HG03196 (cell line): ENCODE measurements around the gene RREB1.

Experiments
- ATAC-seq: cut with Tn5 transposase; IDR thresholded peaks from one replicate; pipeline ENCODE4 v1.9.1; 2021; ENCODE audit not compliant: unreplicated experiment

Gene RREB1

DNA sequence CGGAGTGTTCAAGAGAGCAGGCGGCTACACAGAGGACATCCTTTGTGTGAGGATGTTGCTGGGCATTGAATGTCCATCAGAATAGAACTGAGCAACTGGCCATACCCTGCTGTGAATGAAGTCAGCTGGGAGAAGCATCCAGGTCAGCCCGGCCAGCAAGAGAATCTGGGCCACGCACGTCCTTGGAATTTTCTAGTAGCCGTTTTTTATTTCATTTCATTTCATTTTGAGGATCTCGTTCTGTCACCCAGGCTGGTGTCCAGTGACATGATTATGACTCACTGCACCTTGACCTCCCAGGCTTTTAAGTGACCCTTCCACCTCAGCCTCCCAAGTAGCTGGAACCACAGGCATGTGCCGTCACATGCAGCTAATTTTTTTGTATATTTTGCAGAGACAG is 107.4 kb downstream of the RREB1 start:
- ATAC-seq: no peak

DNA sequence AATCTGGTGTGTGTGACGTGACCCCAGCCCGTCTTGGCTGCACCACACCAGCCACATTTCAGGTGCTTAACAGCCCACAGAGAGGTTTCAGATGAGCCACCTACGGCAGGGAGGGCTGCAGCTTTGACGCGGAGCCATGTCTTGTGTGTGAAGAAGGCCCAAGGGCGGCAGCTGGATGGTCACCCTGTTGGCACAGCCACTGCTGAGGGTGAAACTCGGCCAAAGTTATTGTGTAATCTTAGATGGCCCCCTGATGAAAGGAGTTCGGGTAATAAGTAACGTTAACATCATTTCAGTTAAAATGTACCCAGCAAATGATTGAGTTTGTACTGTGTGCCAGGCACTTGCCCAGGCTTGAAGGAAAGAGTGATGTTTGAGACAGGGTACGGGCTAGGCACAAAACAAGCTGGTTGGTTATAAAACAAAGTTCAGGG is 108.1 kb downstream of the RREB1 start:
- ATAC-seq: no peak

DNA sequence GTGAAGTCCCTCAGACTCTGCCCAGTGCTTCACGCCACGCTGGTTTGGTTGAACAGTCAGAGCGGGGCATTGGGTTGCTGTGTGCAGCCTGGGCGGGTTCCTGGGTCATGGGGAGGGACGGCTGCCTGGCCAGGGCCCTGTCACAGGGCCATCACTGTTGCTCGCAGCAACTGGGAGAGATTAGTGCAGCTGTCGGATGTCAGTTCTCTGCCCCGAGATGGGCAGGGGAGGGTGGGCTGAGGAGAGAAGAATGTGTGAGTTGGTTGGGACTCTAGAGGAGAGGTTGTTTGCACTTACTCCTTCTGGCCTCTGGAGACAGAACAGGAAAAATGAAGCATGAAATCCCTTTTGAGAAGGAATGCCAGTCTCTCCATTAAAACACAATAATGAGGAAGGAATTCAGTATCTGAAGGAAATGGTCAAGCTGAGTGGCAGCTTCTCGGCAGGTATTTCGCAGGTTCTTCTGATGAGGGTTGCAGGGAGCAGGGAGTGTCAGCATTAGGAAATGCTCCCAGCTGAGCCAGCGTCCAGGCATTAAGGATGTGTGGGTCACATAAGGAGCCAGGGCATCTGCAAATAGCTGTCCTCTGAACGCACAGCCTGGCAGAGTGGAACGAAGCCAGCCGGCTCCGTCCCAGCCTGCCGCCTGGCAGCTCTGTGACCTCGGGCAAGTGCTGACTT is 109.3 kb downstream of the RREB1 start:
- ATAC-seq: no peak

DNA sequence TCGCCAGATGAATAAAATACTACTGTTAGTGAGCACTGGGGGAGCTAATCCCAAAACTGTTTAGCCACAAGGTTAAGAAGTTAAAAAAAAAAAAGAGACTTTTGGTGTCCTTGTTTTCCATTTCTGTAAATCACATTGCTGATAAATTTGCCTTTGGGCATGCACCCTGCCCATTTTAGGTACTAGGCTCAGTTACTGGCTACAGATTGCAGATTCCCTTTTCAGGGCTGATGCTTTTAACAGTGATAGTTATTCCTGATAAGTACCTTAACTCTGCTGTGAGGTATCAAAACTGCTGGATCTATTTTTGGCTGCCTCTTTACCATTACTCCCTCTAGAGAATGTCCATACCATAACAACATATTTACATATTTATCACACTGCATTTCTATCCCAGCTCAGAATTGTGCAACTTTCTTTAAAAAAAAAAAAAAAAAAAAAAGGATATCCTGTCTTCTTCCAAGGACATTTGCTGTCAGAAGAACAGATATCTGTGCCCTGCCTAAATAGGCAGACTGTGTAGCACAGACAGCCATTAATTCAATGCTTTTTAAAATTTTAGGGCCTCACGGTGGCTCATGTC is 110.7 kb downstream of the RREB1 start:
- ATAC-seq: no peak

DNA sequence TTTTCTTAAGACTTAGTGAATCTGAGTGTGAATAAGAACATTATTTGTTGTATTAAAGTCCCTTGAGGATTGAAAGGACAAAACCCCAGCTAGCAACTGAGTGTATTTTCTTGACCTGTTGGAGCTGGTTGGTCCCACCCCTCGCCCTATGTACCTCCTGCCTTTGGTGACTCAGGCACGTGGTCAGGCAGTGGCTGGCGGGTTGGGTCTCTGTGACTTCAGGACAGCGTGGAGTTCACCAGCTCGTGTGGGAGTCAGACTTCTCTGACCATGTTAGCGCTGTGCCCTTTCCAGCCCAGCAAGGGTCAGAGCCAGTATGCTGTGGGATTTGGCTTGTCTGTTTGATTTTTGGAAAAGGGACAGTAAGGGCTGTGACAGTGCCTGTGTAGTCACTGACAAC is 111.5 kb downstream of the RREB1 start:
- ATAC-seq: no peak

DNA sequence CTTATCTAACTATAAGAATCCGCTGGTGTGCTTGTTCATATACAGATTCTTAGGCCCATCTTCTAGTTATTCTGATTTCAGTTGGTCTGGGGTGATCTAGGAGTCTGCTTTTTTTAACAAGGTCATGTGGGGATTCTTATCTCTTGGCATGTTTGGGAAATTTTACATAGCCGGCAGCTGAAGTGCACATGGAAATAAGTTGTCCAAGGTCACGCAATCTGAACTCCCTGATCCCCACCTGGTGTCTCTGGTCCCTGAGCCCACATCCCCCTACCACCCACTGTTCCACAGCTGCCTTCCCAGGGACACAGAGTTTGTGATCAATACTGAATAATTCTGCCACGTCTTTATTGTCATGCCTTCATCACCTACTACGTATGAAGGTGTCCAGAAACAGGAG is 114.4 kb downstream of the RREB1 start:
- ATAC-seq: no peak

DNA sequence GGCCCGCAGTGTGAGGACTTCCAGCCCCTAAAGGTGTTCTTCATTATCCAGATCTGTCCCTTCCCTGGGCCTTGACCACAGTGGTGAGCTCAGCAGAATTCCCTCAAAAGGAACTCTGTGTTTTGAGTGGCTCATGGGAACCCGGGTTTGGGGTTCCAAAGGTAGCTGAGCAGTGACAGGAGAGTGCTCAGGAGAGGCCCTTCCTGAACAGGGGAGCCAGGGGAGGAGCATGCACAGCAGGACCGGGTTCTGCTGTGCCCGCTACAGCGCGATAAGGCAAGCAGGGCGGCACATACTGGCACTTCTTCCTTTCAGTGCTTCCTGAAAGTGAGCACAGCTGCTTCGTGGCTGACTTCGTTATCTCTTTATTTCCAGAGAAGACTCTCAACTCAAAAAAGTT is 117.0 kb downstream of the RREB1 start:
- no peak for ATAC-seq

DNA sequence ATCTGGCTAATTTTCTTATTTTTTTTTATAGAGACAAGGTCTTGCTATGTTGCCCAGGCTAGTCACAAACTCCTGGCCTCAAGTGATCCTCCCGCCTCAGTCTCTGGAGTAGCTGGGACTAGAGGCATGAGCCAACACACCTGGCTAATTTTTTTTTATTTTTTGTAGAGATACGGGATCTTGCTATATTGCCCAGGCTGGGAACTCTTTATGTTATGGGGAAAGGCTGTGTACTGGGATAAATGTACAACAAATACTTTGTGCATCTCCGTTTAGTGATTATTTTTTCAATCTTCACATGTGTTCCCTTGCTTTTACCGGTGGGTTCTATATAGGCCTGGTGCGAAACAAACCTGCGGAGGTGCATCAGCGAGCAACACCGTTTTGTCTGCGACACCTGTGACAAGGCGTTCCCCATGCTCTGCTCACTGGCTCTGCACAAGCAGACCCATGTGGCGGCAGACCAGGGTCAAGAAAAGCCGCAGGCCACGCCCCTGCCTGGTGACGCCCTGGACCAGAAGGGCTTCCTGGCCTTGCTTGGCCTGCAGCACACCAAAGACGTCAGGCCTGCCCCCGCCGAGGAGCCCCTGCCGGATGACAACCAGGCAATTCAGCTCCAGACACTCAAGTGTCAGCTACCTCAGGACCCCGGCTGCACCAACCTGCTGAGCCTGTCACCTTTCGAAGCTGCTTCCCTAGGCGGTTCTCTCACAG is 121.1 kb downstream of the RREB1 start:
- ATAC-seq: no peak

DNA sequence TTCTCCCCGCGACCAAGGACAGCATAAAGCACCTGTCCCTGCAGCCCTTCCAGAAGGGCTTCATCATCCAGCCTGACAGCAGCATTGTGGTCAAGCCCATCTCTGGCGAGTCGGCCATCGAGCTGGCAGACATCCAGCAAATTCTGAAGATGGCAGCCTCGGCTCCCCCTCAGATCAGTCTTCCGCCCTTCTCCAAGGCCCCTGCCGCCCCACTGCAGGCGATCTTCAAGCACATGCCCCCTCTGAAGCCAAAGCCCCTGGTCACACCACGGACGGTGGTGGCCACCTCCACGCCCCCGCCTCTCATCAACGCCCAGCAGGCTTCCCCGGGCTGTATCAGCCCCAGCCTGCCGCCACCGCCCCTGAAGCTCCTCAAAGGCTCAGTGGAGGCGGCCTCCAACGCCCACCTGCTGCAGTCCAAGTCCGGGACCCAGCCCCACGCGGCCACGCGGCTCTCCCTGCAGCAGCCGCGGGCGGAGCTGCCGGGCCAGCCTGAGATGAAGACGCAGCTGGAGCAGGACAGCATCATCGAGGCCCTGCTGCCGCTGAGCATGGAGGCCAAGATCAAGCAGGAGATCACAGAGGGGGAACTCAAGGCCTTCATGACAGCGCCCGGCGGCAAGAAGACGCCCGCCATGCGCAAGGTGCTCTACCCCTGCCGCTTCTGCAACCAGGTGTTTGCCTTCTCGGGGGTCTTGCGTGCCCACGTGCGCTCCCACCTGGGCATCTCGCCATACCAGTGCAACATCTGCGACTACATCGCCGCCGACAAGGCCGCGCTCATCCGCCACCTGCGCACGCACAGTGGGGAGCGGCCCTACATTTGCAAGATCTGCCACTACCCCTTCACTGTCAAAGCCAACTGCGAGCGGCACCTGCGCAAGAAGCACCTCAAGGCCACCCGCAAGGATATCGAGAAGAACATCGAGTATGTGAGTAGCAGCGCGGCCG is 121.9 kb downstream of the RREB1 start:
- no peak for ATAC-seq

DNA sequence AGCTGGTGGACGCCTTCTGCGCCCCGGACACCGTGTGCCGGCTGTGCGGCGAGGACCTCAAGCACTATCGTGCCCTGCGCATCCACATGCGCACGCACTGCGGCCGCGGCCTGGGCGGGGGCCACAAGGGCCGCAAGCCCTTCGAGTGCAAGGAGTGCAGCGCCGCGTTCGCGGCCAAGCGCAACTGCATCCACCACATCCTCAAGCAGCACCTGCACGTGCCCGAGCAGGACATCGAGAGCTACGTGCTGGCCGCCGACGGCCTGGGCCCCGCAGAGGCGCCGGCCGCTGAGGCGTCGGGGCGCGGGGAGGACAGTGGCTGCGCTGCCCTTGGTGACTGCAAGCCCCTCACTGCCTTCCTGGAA is 122.5 kb downstream of the RREB1 start:
- ATAC-seq: no peak

DNA sequence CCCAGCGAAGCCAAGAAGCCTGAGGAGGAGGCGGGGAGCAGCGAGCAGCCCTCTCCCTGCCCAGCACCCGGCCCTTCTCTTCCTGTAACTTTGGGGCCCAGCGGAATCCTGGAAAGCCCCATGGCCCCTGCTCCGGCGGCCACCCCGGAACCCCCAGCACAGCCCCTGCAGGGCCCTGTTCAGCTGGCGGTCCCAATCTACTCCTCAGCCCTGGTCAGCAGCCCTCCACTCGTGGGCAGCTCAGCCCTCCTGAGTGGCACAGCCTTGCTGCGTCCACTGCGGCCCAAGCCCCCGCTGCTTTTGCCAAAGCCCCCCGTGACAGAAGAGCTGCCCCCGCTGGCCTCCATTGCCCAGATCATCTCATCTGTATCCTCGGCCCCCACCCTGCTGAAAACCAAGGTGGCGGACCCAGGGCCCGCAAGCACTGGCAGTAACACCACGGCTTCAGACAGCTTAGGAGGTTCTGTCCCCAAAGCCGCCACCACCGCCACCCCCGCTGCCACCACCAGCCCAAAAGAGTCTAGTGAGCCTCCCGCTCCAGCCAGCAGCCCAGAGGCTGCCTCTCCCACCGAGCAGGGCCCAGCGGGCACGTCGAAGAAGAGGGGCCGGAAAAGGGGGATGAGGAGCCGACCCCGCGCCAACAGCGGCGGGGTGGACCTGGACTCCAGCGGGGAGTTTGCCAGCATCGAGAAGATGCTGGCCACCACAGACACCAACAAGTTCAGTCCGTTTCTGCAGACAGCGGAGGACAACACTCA is 123.4 kb downstream of the RREB1 start:
- ATAC-seq: no peak

DNA sequence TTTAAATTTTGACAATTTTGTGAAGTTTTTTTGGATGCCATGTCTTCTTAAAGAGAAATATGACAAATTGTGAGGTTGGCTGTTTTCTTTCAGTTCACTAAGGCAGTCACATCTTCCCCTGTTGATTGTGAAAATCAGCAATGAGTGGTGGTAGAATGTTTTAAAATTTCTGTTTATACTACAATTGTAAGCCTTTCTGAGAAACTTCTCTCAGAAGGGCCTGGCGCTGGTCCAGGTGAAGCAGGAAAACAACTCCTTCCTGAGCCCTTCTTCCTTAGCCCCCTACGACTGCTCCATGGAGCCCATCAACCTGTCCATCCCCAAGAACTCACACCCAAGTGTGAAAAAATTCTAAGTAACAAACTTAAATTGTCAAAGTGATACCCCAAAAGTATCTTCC is 124.6 kb downstream of the RREB1 start:
- no peak for ATAC-seq

DNA sequence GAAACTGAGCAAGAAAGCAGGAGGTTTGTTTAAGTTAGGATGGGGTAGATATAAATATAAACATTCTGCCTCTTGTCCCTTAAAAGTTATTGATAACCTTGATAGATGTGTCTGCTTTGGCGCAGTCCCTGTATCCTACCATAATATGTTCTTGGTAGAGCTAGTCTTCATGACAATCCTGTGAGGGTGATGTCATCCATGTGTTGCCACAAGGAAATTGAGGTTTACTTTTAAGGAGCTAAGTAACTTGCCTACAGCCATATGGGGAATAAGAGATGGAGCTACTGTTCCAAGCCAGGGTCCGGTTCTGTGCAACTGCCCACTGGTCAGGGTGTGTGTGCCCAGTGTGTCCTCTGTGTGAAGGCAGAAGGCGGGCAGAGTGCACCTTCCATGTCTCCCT is 126.8 kb downstream of the RREB1 start:
- no peak for ATAC-seq

DNA sequence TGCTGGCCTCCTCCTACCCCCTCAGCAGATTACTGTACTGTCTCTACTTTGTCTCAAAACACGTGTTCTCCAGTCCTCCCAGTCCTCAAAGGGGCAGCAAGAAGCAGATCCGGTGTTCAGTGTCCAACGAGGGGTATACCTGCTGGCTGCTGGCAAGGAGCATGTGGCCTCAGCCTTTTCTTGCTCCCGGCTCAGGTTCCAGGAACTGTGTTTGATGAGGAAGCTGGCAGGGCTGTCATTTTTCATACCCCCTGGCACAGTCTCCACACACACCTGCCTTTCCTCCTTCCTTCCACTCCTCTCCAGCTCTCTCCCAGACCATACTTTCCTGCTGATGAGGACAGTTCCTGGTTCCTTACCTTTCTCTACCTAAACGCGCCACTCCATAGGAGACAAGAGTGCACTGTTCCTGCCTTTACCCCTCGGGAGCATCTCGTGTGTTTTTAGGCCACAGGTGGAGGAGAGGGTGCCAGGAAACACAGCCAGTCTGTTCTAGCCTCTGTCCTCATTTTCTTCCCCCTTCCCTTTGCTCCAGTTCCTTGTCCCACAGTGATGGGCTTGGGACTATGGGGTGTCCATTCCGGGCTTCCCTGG is 128.0 kb downstream of the RREB1 start:
- no peak for ATAC-seq

DNA sequence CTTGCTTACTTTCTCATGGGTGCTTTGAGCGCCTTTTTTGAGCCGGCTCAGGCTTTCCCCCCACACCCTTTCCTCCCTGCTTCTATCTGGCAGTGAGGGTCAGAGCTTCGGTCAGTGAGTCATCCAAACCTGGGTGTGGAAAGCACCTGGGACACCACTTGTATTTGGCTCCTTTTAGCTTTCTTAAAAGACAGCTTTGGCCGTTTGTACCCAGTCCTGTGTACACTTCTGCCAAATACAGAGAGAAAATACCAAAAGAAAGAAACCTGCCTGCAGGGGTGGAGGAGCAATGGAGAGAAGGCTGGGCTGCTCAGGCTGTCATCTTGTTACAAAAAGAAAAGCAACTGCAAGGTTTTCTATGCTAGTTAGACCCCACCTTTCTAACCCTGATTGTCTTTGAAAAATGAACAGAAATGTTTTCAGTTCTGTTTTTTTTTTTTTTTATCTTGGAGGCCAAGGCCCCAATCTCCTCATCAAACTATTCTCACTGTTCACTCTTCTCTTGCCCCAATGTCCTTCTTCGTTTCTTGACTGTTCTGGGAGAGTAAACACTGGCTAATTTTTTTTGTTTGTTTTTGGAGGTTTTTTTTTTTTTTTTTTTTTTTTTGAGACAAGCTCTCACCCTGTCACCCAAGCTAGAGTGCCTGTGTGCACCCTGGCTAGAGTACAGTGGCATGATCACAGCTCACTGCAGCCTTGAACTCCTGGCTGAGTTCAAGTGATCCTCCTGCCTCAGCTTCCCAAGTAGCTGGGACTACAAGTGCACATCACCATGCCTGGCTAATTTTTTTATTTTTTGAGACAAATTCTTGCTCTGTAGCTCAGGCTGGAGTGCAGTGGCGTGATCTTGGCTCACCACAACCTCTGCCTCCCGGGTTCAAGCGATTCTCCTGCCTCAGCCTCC is 128.8 kb downstream of the RREB1 start:
- peak; percentile 54 for ATAC-seq

DNA sequence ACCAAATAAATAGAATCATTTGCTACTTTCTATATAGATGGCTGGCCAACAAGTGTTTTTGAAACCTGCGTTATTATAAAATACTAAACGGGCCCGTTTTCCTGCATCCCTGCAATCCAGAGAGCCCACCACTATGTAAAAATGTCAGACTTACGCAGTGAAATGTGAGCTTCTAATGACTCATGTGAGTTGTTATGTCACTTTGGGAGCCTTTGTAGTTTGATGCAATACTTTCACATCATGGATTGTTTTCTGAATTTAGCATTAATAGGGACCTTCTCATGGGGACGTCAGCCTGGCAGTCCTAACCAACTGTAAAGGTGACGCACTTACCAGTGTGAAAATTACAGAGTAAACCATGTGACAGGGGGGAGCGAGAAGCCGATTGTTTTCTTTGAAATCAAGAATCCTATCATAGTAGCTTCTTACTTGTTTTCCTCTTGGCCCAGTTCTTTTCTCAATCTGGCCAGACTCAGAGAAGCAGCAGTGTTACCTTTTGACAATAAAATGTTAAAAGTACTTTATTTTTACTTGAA is 130.0 kb downstream of the RREB1 start:
- ATAC-seq: no peak

DNA sequence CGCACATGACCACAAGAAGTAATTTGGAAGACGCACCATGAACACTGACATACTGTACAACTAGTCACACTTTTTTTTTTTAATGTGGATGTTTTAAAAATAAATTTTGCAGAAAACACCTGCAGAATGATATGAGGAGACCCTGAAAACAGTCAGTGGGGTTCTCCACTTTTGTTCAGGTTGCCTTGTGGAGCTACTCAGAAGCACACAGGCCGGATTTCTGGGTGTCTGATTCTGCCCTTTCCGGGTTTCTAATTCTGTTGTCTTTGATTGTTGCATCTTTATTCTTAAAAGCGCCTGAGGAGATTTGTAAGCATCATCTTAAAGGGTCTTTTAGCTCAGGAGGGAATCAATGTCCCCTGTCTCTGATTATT is 130.8 kb downstream of the RREB1 start:
- ATAC-seq: no peak

DNA sequence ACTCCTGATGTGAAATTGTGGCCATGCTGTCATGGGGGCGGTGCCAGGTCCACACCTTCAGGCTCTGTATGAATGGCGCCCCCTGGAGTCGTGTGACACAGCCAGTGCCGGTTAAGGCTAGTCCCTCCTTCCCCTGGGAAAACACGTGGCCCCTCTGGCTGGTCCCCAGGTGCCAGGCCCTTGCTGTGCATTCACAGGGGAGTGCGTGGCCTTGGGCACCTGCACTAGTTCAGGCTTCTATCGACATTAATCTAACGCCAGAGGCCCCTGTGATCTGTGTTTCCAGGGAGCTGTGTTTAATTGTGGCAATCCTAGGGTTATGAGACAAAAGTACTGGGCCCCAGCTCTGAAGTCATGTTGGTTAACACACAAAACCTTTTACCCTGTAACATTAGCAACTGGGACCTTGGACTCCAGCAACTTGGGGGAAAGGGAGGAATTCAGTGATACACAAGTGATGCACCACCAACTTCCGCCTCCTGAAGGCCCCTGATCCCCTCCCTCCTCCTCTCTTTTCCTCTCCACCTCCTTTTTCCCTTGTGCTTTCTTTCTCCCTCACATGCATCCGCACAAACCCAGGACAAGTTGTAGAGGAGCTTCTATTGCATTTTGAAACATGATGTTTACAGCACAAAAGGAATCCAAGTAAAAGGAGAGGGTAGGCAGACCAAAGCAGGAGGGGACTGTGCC is 131.3 kb downstream of the RREB1 start:
- peak; percentile 38 for ATAC-seq

DNA sequence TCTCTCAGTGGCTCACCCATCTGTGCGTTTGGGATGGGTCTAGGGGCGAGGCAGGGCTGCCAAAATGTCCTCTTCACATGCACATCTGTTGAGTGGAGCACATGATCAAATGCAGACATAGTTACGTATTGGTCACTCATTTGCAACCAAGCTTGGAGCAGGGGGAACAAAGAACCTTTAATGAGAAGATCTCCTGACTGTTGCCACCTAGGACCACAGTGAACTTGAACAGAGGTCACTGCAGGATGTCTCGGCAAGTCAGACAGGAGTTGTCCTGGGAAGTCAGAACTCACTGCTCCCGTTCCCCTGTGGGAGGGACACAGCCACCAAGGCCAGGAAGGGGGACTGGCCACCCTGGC is 131.8 kb downstream of the RREB1 start:
- ATAC-seq: no peak
